ENCODE measurements around the gene PLIN5.

PLIN5 gene

GRCh38 chr19:4503825-4504170 is 31.2 kb downstream of the PLIN5 start:
- no peak for DNase-seq

DNA sequence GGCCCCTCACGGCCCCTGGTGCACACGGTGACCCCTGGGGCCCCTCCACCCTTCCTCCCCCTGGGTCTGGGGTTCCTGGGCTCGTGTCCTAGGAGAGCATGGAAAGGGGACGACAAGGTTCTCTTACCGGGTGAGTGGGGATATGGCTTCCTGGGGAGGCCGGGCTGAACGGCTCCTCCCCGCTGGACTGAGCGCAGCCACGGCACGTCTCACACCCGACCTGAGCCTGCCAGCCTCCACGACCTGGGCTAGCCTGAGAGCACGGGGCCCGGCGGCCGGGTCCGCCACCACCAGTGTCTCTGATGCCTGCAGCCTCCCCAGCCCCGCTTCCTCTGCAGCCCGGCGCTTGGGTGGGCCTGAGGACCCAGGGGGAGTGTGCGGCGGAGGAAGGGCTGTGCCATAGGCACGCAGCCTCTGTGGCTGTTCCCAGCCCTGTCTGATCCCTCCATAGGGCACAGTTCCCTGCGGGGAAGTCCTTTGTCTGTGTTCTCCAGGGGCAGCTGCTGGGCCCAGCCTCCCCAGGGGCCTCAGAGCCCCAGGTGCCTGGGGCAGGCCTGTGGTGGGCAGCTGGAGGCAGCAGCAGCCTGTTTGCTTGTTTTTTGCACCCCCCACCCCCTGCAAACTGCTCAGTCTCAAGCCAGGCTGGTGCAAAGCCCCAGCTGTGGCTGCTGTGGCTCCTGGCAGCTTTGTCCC is 31.7 kb downstream of the PLIN5 start:
- no peak for DNase-seq

DNA sequence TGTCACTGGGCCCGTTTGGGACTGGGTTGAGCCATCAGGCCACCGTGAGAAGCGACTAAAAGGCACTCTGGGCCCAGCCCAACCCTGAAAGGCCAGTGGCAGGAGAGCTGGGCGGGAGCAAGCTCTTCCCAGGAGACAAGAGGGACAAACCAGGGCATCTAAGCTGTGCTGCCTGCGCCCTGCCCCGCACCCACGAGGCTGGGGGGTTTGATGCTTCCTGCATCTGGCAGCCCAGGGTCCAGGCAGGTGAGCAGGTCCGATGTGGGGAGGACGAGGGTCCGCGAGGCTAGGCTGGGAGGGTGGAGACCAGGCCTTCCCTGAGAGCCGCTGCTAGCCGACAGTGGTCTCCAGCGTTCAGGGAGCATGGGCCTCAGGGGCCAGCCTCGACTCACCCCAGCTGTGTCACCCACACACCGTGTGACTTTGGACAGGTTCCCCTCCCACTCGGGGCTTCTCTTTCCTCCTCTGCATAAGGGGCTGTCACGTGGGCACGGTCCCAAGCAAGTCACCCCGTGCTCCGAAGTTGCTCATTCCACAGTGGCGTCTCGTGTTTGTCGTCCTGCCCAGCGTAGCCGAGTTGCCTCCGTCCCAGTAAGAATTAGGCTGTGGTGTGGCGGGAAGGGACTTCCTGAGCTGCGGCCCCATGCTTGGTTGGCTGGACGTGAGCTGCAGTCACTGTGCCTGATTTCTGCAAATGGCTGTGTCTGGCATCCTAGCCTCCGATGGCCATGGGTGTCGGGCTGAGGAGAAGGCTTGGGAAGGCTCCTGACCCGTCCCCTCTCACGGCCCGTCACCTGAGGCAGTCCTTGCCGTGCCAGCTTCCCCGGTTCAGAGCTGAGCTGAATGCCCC is 32.5 kb downstream of the PLIN5 start:
- no peak for DNase-seq

DNA sequence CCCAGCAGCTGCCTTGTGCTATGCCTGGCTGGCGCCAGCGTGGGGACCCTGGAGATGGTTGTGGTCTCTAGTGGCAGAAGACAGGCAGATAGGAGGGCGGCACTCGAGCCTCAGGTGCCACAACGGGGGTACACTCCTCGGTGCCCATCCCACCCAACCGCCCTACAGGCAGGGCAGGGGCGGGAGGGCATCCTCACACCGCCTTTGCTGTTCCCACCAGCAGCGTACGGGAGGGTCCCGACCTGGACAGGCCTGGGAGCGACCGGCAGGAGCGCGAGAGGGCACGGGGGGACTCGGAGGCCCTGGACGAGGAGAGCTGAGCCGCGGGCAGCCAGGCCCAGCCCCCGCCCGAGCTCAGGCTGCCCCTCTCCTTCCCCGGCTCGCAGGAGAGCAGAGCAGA is 33.3 kb downstream of the PLIN5 start:
- no peak for DNase-seq

DNA sequence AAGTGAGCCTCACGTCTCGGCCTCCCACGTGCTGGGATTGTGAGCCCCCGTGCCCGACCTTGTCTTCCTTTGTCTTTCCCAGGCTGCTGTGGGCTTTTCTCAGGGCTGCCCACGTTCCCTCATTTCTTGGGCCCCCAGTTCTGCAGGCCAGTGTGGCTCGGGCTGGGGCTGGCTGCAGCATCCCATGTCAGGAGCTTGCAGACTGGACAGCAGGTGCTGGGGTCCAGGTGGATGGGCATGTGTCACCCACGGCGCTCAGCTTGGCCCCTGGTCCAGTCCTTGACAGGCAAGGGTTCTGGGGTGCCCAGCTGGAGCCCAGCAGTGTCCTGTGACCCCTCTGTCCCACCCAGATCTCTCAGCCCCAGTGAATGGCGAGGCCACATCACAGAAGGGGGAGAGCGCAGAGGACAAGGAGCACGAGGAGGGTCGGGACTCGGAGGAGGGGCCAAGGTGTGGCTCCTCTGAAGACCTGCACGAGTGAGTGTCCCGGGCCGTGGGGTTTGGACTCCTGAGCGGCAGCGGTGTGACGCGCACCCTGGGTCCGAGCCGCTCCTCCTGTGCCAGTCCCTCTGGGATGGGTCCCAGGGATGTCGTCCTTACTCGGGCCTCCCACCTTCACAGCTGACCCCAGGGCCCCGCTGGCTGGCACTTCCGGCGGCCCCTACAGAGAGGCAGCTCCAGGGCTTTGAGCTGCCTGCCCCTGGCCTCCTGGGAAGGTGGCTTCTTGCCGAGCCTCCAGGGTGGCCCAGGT is 34.0 kb downstream of the PLIN5 start:
- DNase-seq, result no peak

- DNase-seq, result no peak
Observed at GRCh38 chr19:4499855-4500254, 35.2 kb downstream of the PLIN5 start.

GRCh38 chr19:4499318-4499717 is 35.7 kb downstream of the PLIN5 start:
- DNase-seq, result no peak

- DNase-seq, result no peak
Observed at GRCh38 chr19:4498694-4499093, 36.3 kb downstream of the PLIN5 start.

DNA sequence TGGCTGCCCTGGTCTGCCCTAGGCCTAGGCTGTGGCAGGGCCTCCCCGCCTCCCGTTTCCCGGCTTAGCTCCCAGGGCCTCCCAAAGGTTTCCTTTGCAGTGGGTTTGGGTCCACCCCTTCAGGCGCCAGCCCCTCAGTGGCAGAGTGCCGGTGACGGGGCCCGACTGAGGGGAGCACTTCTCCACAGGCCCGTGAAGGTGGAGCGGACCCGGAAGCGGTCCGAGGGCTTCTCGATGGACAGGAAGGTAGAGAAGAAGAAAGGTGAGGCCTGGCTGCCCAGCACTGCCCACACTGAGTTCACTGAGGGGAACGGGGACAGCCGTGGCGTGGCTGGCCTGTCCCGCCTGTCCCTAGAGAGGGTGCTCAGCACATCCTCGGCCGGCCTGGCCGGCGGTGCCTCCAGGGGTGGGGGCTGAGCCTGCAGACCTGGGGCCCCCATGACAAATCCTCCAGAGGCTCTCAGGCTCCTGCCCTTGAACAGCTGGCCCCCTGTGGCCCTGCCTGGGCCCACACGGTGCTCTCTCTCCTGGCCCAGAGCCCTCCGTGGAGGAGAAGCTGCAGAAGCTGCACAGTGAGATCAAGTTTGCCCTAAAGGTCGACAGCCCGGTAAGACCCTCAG is 37.1 kb downstream of the PLIN5 start:
- DNase-seq, result no peak

DNA sequence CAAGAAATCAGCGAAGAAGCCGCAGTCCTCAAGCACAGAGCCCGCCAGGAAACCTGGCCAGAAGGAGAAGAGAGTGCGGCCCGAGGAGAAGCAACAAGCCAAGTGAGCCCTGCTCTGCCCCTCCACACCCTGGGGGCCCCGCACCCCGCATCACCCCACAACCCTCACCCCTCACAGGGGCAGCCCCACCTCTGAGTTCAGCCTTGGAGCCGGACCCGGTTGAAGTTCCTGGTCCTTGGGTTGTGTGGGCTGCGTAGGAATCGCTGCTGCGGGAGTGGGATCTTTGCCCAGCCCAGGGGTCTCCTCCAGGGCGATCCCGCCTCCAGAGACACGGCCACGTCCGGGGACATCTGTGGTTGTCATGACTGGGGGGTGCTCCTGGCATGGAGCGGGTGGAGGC is 38.7 kb downstream of the PLIN5 start:
- DNase-seq, result no peak

- DNase-seq, result no peak
Observed at GRCh38 chr19:4495471-4495870, 39.6 kb downstream of the PLIN5 start.

- DNase-seq, result no peak
Observed at GRCh38 chr19:4494691-4495064, 40.3 kb downstream of the PLIN5 start.

DNA sequence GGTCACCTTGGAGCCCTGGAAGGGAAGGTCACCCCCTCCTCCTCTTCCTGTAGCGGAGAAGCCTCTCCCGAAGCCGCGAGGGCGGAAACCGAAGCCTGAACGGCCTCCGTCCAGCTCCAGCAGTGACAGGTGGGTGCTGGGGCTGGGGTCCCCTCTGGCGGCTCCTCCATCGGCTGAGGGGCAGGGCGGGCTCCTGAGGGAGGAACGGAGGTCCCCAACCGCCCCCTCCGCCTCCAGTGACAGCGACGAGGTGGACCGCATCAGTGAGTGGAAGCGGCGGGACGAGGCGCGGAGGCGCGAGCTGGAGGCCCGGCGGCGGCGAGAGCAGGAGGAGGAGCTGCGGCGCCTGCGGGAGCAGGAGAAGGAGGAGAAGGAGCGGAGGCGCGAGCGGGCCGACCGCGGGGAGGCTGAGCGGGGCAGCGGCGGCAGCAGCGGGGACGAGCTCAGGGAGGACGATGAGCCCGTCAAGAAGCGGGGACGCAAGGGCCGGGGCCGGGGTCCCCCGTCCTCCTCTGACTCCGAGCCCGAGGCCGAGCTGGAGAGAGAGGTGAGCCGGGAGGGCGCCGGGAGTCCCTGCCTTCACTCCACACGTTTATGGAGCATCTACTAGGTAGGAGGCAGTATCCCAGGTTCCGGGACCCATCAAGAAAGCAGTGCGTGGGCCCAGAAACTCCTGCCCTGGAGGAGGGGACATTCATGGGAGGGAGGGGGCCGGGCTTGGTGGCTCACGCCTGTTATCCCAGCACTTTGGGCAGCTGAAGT is 40.9 kb downstream of the PLIN5 start:
- no peak for DNase-seq

GRCh38 chr19:4493104-4493928 is 41.7 kb downstream of the PLIN5 start:
- no peak for DNase-seq

- DNase-seq, result no peak
Observed at GRCh38 chr19:4492337-4493103, 42.5 kb downstream of the PLIN5 start.

- no peak for DNase-seq
Observed at GRCh38 chr19:4491446-4491845, 43.6 kb downstream of the PLIN5 start.

- DNase-seq, result no peak
Observed at GRCh38 chr19:4488496-4488895, 46.5 kb downstream of the PLIN5 start.

- DNase-seq, result no peak
Observed at GRCh38 chr19:4487572-4487971, 47.5 kb downstream of the PLIN5 start.

- no peak for DNase-seq
Observed at GRCh38 chr19:4483385-4483784, 51.6 kb downstream of the PLIN5 start.

- no peak for DNase-seq
Observed at GRCh38 chr19:4482721-4483364, 52.2 kb downstream of the PLIN5 start.
